ENCODE data around the gene SYNPO2.

GRCh38 chr4:118927974-118928373, 39.3 kb downstream of the SYNPO2 start:
- TF ChIP-seq CHD1 (IDR thresholded peaks at IDR 0.05; ENCODE audit: low read depth, low read length) (no peak), HDAC6 (IDR thresholded peaks at IDR 0.05; ENCODE audit: low read depth, low read length) (no peak), CTCF (IDR thresholded peaks at IDR 0.05; ENCODE audit: control extremely low read depth in 1 of 3, insufficient read depth in 1 of 3, low read depth in 1 of 3, low read length in 3 of 3) (no peak), MAX (IDR thresholded peaks at IDR 0.05) (no peak), JUN (IDR thresholded peaks at IDR 0.05; ENCODE audit: low read depth, low read length) (no peak), CEBPB (IDR thresholded peaks at IDR 0.05; ENCODE audit: low read depth, low read length) (no peak), EZH2 (IDR thresholded peaks at IDR 0.05; ENCODE audit: low read depth, low read length, severe bottlenecking) (no peak), POLR2AphosphoS5 (IDR thresholded peaks at IDR 0.05; ENCODE audit: low read depth, low read length) (no peak), EP300 (IDR thresholded peaks at IDR 0.05; ENCODE audit: borderline replicate concordance in 1 of 2, low read depth in 2 of 2, low read length in 2 of 2) (no peak), CHD2 (IDR thresholded peaks at IDR 0.05; ENCODE audit: low read length) (no peak), POLR2A (IDR thresholded peaks at IDR 0.05; ENCODE audit: control extremely low read depth in 1 of 2, low read depth in 2 of 2, low read length in 2 of 2) (no peak), NRF1 (IDR thresholded peaks at IDR 0.05; ENCODE audit: low read depth, low read length) (no peak)

Measured in H1 (cell line).